Activated CD4-positive, alpha-beta T cell treated with anti-CD3 and anti-CD28 coated beads, Interleukin-2, amount 50 U/mL, for 16 hours (primary cell): ENCODE measurements around the gene PEX1.
"Not testable (repeated sequence)": the region's sequence is repeated elsewhere in the genome, so short reads cannot be mapped to it uniquely, and the experiment has no call there.

Source experiments
- DNase-seq: peaks from one replicate; pipeline ENCODE4 v3.0.0-alpha.2; 2020

Gene PEX1

GRCh38 chr7:92503767-92504166 lies 24.6 kb downstream of the PEX1 start:
- DNase-seq: no peak

- peak; percentile 31 for DNase-seq
Observed at GRCh38 chr7:92498557-92498956, 29.8 kb downstream of the PEX1 start.

DNA sequence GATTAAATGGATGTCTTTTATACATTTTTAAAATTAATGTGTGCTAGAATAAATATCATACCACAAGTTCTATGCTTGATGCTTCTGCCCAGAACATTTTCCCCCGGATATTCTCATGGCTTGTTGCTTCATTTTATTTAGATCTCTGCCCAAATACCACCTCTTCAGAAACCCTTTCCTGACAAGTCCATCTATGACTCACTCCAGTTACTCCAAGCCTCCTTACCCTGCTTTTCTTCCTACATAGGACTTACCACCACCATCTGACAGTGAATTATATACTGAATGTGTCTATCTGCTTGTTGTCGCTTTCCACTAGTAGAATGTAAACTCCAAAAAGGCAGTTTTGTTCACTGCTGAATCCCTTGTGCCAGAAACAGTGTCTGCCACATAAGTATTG lies 31.4 kb downstream of the PEX1 start:
- DNase-seq: no peak

DNA sequence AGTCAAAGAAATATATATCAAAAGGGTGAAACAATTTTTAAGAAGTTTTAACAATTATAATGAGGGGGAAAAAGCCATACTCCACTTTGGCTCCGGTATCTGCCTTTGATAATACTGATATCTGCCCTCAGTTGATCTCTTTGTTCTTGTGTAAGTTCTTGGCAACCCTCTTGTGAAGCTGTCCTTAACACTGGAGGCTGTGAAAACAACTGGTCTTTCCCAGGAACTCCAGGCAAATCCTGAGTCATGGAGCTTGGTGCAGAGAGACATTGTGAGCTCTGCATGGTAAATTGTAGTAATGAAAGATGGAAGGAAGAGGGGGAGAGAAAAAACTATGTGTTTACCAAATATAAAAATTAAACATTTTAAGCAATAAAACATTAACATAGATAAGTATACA lies 38.7 kb downstream of the PEX1 start:
- DNase-seq: no peak

DNA sequence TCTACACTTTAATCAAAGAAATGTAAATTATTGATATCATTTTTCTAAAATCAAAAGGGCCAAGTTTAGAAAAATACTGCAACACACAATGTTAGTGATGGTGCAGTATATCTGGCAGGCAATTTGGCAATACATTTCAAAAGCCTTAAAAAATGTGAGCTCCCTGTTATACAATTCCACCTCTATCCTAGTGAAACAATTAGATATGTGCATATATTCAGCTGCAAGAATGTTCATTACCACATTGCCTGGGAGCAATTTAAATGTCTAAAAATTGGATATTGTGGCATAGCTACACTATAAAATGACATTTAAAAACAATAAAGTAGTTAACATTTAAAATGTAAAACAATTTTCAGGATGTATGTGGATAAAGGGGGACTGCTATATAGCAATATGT lies 40.5 kb downstream of the PEX1 start:
- DNase-seq: no peak

- no peak for DNase-seq
Observed at GRCh38 chr7:92485974-92486373, 42.3 kb downstream of the PEX1 start.

DNA sequence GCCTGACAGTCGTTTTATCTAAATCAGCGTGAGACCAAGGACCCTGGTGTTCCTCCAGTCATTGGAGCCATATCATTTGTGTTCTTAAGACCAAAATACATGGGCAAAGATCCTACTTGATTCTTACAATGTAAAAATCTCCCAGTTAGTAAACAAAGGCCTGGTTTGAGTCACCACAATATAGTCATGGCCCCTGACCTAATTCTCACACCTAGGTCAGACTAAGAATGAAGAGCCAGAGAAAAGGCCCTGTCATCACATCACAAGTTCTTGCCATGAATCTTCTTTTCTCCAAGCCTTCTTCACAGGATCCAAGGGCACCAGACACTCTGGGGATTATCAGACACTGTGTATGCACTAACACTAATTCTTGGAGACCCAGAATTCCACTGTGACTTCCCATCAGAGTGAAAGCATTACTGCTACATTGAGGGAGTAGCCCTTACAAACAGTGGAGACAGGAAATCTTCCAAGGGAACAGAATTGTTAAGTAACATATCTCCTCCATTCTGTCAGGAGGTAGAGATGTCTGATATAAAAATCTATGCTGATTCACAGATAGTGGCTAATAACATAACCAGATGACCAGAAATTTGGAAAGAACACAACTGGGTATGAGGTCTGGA lies 42.9 kb downstream of the PEX1 start:
- DNase-seq: peak; percentile 12

GRCh38 chr7:92484226-92484625 lies 44.1 kb downstream of the PEX1 start:
- not testable (repeated sequence) for DNase-seq

- DNase-seq: not testable (repeated sequence)
Observed at GRCh38 chr7:92483624-92484023, 44.7 kb downstream of the PEX1 start.

DNA sequence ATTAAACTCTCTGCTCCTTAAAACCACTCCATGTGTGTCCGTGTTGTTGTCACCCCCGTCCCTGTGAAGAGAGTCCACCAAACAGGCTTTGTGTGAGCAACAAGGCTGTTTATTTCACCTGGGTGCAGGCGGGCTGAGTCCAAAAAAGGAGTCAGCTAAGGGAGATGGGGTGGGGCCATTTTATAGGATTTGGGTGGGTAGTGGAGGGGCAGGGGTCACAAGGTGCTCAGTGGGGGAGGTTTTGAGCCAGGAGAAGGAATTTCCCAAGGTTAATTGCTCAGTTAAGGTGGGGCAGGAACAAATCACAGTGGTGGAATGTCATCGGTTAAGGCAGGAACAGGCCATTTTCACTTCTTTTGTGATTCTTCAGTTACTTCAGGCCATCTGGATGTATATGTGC lies 49.2 kb downstream of the PEX1 start:
- DNase-seq: not testable (repeated sequence)

DNA sequence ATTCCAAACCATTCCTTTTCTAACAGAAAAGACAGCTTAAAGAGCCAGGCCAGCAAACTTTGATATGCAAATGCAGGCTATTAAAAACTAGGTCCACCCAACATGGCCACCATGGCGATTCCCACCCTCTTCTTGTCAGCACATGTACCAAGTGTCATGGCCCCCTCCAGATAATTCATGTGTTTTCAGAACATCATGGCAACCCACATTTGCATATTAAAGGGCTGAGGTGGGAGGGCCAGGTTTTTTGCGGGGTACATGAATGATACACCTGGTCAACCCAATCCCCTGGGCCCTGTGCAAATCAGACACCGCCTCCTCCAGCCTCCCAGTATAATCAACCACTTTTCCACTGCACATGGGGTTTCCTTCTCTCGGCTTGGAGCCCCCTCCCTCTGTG lies 49.6 kb downstream of the PEX1 start:
- no peak for DNase-seq

- DNase-seq: no peak
Observed at GRCh38 chr7:92478095-92478494, 50.2 kb downstream of the PEX1 start.

GRCh38 chr7:92477681-92478080 lies 50.6 kb downstream of the PEX1 start, which contains the start of gene ERVW-1:
Gene ERVW-1 (minus strand): TSS chr7:92477946. CDS start chr7:92470381, 7,565 bp downstream.
- DNase-seq: not testable (repeated sequence)

DNA sequence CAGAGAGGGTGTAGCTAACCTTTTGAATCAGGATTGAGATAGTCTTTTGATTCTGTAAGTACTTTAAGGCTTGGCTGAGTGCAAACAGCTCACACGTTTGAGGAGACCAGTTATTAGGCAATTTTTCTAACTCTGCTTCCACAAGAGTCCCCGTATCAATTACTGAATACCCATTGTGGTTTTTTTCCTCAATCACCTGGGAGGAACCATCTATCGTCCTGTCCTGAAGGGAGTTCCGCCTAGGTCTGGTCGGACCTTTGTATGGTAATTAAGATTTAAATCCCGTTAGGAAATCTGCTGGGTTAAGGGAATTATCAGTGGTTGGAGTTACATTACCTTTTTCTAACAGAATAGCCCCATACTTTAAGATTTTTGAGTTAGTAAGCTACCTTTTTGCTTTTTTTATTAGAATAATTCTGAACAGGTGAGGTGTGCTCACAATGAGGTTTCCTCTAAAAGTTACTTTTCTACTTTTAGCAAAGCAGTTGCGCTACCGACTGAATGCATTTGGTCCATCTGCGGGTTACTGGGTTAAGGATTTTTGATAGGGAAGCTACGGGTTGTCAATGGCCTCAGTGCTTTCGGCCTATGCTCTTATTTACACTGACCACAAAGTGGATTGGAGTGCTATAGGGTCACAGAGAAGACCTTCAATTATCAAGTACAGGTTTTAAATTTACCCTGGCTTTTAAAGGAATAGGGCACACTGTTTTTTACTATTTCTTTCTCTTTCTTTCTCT lies 52.3 kb downstream of the PEX1 start:
- not testable (repeated sequence) for DNase-seq

DNA sequence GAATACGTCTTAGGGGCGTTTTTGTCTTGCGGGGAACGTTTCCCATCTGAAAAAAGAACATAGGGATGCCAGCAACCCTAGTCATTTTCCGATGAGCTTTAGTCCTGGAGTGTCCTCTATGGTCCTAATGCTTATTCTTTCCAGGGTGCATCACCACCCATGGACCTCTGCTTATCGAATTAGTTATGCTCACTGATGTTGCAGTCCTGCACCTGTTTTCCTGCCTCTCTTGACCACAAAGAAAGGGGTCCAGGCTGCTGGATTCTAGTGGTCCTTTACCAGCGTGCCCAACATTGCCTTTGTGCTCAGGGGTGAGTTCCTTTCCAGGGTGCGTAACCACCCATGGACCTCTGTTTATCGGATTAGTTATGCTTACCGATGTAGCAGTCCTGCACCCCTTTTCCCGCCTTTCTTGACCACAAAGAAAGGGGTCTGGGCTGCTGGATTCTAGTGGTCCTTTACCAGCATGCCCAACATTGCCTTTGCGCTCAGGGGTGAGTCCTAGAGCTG lies 53.0 kb downstream of the PEX1 start:
- not testable (repeated sequence) for DNase-seq

- not testable (repeated sequence) for DNase-seq
Observed at GRCh38 chr7:92473989-92474388, 54.3 kb downstream of the PEX1 start.

GRCh38 chr7:92468589-92468988 lies 59.7 kb downstream of the PEX1 start:
- not testable (repeated sequence) for DNase-seq

- DNase-seq: no peak
Observed at GRCh38 chr7:92466682-92467081, 61.6 kb downstream of the PEX1 start.

- no peak for DNase-seq
Observed at GRCh38 chr7:92464515-92464914, 63.8 kb downstream of the PEX1 start.

DNA sequence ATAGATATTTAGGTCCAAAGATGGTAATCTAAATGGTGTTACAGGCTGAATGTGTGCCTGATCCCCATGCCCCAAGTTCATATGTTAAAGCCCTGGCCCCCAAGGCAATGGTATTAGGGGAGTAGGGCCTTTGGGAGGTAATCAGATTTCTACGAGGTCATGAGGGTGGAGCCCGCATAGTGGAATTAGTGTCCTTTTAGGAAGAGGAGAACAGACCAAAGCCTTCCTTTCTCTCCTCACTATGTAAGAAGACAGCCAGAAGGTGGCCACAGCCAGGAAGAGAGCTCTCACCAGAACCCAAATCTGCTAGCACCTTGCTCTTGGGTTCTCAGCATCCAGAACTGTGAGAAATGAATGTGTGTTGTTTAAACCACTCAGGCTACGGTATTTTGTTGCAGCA lies 65.8 kb downstream of the PEX1 start:
- DNase-seq: no peak

- DNase-seq: peak; percentile 46
Observed at GRCh38 chr7:92461027-92462003, 67.0 kb downstream of the PEX1 start.

DNA sequence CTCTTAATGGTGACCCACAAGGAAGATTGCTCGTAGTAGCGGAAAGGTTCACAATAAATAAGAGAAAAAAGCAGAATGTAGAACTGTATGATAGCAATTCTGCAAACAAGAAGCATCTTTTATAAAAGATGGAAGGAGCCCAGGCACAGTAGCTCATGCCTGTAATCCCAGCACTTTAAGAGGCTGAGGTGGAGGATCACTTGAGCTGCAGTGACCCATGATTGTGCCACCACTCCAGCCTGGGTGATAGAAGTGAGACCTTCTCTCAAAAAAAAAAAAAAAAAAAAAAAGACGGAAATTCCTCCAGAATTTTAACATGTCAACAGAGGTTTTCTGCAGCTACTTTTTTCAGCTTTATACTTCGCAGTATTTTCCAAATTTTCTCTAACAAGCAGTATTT lies 67.8 kb downstream of the PEX1 start:
- no peak for DNase-seq

DNA sequence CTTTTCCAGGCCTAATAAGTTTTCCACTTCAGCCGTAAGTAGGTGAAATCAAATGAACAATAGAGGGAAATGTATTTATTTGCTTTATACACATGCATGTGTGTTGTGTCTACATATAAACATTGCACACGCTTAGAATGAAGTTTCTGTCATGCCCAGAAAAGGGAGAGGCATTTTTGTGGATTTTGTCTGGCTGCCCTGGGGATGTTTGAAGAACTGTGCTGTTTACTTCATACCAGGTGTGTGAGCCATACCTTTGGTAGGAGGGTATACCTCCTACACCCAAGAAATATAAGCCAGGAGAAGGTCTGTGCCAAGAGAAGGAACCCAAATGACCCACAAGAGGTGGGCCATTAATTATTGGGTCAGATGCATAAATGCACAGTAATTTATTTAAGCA lies 68.2 kb downstream of the PEX1 start:
- no peak for DNase-seq
